Caco-2 (cell line): ENCODE results near the gene ZBTB2. TPM values are rescaled to one million over a fixed set of nuclear protein-coding genes. Genes with fewer than 3 reads are reported as not detected.

Experiments used
- BruUV-seq: library from RNA; stranded (reverse); fragments of 400-500 nt; replicated peaks from 2 replicates; lab custom pipeline; 2021; lab: Mats Ljungman, UMichigan
- CTCF ChIA-PET: fragments of 300-600 bp; sonication (Branson Sonifier 250); formaldehyde crosslinking; loops from one replicate; lab custom pipeline; 2022; ENCODE audit warnings: antibody characterized with exemption; lab: Charles Lee
- POLR2A ChIA-PET: fragments of 300-600 bp; sonication (Branson Sonifier 250); formaldehyde crosslinking; loops from one replicate; lab custom pipeline; 2022; ENCODE audit warnings: antibody characterized with exemption; lab: Charles Lee
- DNase-seq, 2 experiments: peaks; one replicate each; pipeline versions ENCODE4 v3.0.0 to v3.0.0-alpha.2; 2020 to 2022
- H3K27me3 ChIP-seq: replicated peaks from 2 replicates; pipeline ENCODE4 v1.6.0; 2011; ENCODE audit warnings: low read length; ENCODE audit not compliant: control insufficient read depth, insufficient read depth
- H3K36me3 ChIP-seq: 2 replicates; pipeline ENCODE4 v1.5.1; 2011; ENCODE audit warnings: low read length; ENCODE audit not compliant: control insufficient read depth, insufficient read depth
- H3K4me1 ChIP-seq: fragments of 250-450 bp; sonication (Bioruptor Pico); 2 replicates; pipeline ENCODE4 v1.5.1; 2020; ENCODE audit warnings: mild to moderate bottlenecking
- H3K4me3 ChIP-seq: 2 replicates; pipeline ENCODE4 v1.5.1; 2011; ENCODE audit warnings: low read depth, mild to moderate bottlenecking, control low read depth, low read length
- H3K9me3 ChIP-seq: fragments of 250-450 bp; sonication (Bioruptor Pico); 2 replicates; pipeline ENCODE4 v1.5.1; 2020; ENCODE audit warnings: mild to moderate bottlenecking, moderate library complexity
- H3K27ac Mint-ChIP-seq: one replicate; pipeline ENCODE4 v1.8.0; 2022; ENCODE audit warnings: mixed read lengths; ENCODE audit not compliant: unreplicated experiment
- H3K27me3 Mint-ChIP-seq: one replicate; pipeline ENCODE4 v1.8.0; 2022; ENCODE audit warnings: mixed read lengths; ENCODE audit not compliant: insufficient read depth, unreplicated experiment
- H3K36me3 Mint-ChIP-seq: one replicate; pipeline ENCODE4 v1.8.0; 2022; ENCODE audit warnings: mild to moderate bottlenecking, mixed read lengths; ENCODE audit not compliant: insufficient read depth, unreplicated experiment
- H3K4me1 Mint-ChIP-seq: one replicate; pipeline ENCODE4 v1.8.0; 2022; ENCODE audit warnings: low read depth, mixed read lengths; ENCODE audit not compliant: unreplicated experiment
- H3K4me3 Mint-ChIP-seq: one replicate; pipeline ENCODE4 v1.8.0; 2022; ENCODE audit warnings: mild to moderate bottlenecking, moderate library complexity, mixed read lengths; ENCODE audit not compliant: unreplicated experiment
- H3K9me3 Mint-ChIP-seq: one replicate; pipeline ENCODE4 v1.8.0; 2022; ENCODE audit warnings: mixed read lengths; ENCODE audit not compliant: unreplicated experiment
- CTCF ChIP-seq, 2 experiments: fragments of 200-600 bp in 1 of 2; IDR thresholded peaks; 1 replicate in 1 of 2; 2 replicates in 1 of 2; pipeline versions ENCODE4 v1.5.1 to v1.8.0; 2011 to 2022; ENCODE audit warnings: antibody characterized with exemption in 1 of 2, control low read depth in 1 of 2, inconsistent platforms in 1 of 2, low read depth in 1 of 2, low read length in 1 of 2, mild to moderate bottlenecking in 1 of 2, moderate library complexity in 1 of 2; ENCODE audit not compliant: insufficient read depth in 1 of 2, severe bottlenecking in 1 of 2, unreplicated experiment in 1 of 2
- intact Hi-C: fragments of 100-400 bp; cut with micrococcal nuclease; formaldehyde crosslinking; loops from one replicate; pipeline ENCODE4 v1.10.0; 2022; ENCODE audit not compliant: unreplicated experiment
- total RNA-seq: library from RNA; stranded (reverse); gene quantifications from 2 replicates; pipeline ENCODE4 v1.2.3, GENCODE V29; 2022

The ZBTB2 gene
- total RNA-seq, 1 experiment from 2014 or later, result 23.9 TPM

- ChIA-PET POLR2A (no interaction called here), CTCF (no interaction called here)
- no peaks in the 10 kb centered on the region for H3K27me3 Mint-ChIP-seq
- Histone ChIP-seq H3K27me3 (no peaks in the 10 kb centered on the region), H3K4me3 (no peak overlapping the region), H3K36me3 (peaks cover 1% of the 10 kb centered on the region; the same call in 1 of the 2 replicates), H3K4me1 (peaks cover 13% of the 10 kb centered on the region), H3K9me3 (no peaks in the 10 kb centered on the region)
- peaks cover 8% of the 10 kb centered on the region for H3K36me3 Mint-ChIP-seq
- H3K9me3 Mint-ChIP-seq, result no peaks in the 10 kb centered on the region
- no peak overlapping the region for H3K4me3 Mint-ChIP-seq
- H3K27ac Mint-ChIP-seq, result no peak overlapping the region
- no peak for TF ChIP-seq CTCF (IDR thresholded peaks at IDR 0.05; ENCODE audit: insufficient read depth in 1 of 2, low read depth in 1 of 2, low read length in 1 of 2, severe bottlenecking in 1 of 2, unreplicated experiment in 1 of 2)
- DNase-seq, result no peak
- H3K4me1 Mint-ChIP-seq, result peaks cover 11% of the 10 kb centered on the region
- intact Hi-C loops, result no loop called here
- no TSS peak for BruUV-seq
Observed at GRCh38 chr6:151388236-151388635, 3.1 kb downstream of the ZBTB2 start.

- CTCF ChIA-PET, result no interaction called here
Observed at GRCh38 chr6:151387175-151387970, 4.0 kb downstream of the ZBTB2 start.

GRCh38 chr6:151385177-151385576, 6.2 kb downstream of the ZBTB2 start:
- H3K4me3 ChIP-seq, result no peak overlapping the region
- H3K36me3 ChIP-seq, result peaks cover 1% of the 10 kb centered on the region; the same call in 1 of the 2 replicates
- intact Hi-C loops, result no loop called here
- CTCF ChIA-PET, result no interaction called here
- peaks cover 11% of the 10 kb centered on the region for H3K36me3 Mint-ChIP-seq
- peaks cover 6% of the 10 kb centered on the region; the same call in 1 of the 2 replicates for H3K4me1 ChIP-seq
- H3K27ac Mint-ChIP-seq, result no peak overlapping the region
- H3K4me1 Mint-ChIP-seq, result peaks cover 10% of the 10 kb centered on the region
- H3K4me3 Mint-ChIP-seq, result no peak overlapping the region
- TF ChIP-seq CTCF (IDR thresholded peaks at IDR 0.05; ENCODE audit: insufficient read depth in 1 of 2, low read depth in 1 of 2, low read length in 1 of 2, severe bottlenecking in 1 of 2, unreplicated experiment in 1 of 2), result no peak
- no TSS peak for BruUV-seq
- H3K9me3 ChIP-seq, result no peaks in the 10 kb centered on the region
- DNase-seq, result no peak
- H3K27me3 Mint-ChIP-seq, result no peaks in the 10 kb centered on the region
- no peaks in the 10 kb centered on the region for H3K9me3 Mint-ChIP-seq
- POLR2A ChIA-PET, result interaction anchor here (0.6 kb wide), 1 partner anchor 1598 kb away, joined by 3 read pairs; the partner anchor contains the start of gene FBXO5
- H3K27me3 ChIP-seq, result no peaks in the 10 kb centered on the region

More at GRCh38 chr6:151387175-151387970, 4.0 kb downstream of the ZBTB2 start:
- Histone ChIP-seq H3K4me1 (peaks cover 6% of the 10 kb centered on the region; the same call in 1 of the 2 replicates), H3K27me3 (no peaks in the 10 kb centered on the region), H3K36me3 (peaks cover 1% of the 10 kb centered on the region; the same call in 1 of the 2 replicates), H3K4me3 (no peak overlapping the region), H3K9me3 (no peaks in the 10 kb centered on the region)
- POLR2A ChIA-PET, result no interaction called here
- BruUV-seq, result no TSS peak
- no peaks in the 10 kb centered on the region for H3K27me3 Mint-ChIP-seq
- no peak overlapping the region for H3K4me3 Mint-ChIP-seq
- TF ChIP-seq CTCF (IDR thresholded peaks at IDR 0.05; ENCODE audit: insufficient read depth in 1 of 2, low read depth in 1 of 2, low read length in 1 of 2, severe bottlenecking in 1 of 2, unreplicated experiment in 1 of 2), result no peak
- DNase-seq, result no peak
- no peaks in the 10 kb centered on the region for H3K9me3 Mint-ChIP-seq
- H3K27ac Mint-ChIP-seq, result no peak overlapping the region
- peaks cover 8% of the 10 kb centered on the region for H3K36me3 Mint-ChIP-seq
- intact Hi-C loops, result no loop called here
- H3K4me1 Mint-ChIP-seq, result peaks cover 5% of the 10 kb centered on the region
